Activated naive CD8-positive, alpha-beta T cell treated with anti-CD3 and anti-CD28 coated beads, Interleukin-2, amount 10 ng/mL, durations not matched to agents 7 days and 5 days (primary cell): ENCODE measurements around the gene INMT. TPM values are rescaled to one million over a fixed set of nuclear protein-coding genes. Genes with fewer than 3 reads are reported as not detected.
A peak's percentile ranks its signal among the peaks of the same experiment; 100 is the strongest.

Experiments
- ATAC-seq: fragments of 150-1000 bp; cut with Tn5 transposase; one replicate; pipeline ENCODE4 v1.10.0; 2021; ENCODE audit warnings: low read depth, moderate library complexity
- POLR2A ChIA-PET: fragments of 350-600 bp; sonication (Branson Sonifier 250); formaldehyde crosslinking; loops from one replicate; lab custom pipeline; 2021; ENCODE audit warnings: antibody characterized with exemption; lab: Charles Lee
- DNase-seq: peaks from one replicate; pipeline ENCODE4 v3.0.0; 2021
- H3K27ac Mint-ChIP-seq: one replicate; pipeline ENCODE4 v1.8.0; 2022; ENCODE audit warnings: mild to moderate bottlenecking, mixed read lengths
- H3K27me3 Mint-ChIP-seq: one replicate; pipeline ENCODE4 v1.8.0; 2022; ENCODE audit warnings: mild to moderate bottlenecking, moderate library complexity, mixed read lengths
- H3K36me3 Mint-ChIP-seq: one replicate; pipeline ENCODE4 v1.8.0; 2021; ENCODE audit warnings: mild to moderate bottlenecking, mixed read lengths
- H3K4me1 Mint-ChIP-seq: one replicate; pipeline ENCODE4 v1.8.0; 2021; ENCODE audit warnings: mixed read lengths
- H3K4me3 Mint-ChIP-seq: one replicate; pipeline ENCODE4 v1.8.0; 2022; ENCODE audit warnings: mild to moderate bottlenecking, moderate library complexity, mixed read lengths
- H3K9me3 Mint-ChIP-seq: one replicate; pipeline ENCODE4 v1.8.0; 2021; ENCODE audit warnings: mixed read lengths
- total RNA-seq, 2 experiments: library from RNA; stranded (reverse); gene quantifications; one replicate each; pipeline ENCODE4 v1.2.3, GENCODE V29; 2021

INMT gene
- total RNA-seq, 2 experiments from 2014 or later: 0.30 to 0.37 TPM

- no peak for ATAC-seq
- no peak for DNase-seq
- H3K27me3 Mint-ChIP-seq: peaks cover 11% of the 10 kb centered on the region
- no peak overlapping the region for H3K4me3 Mint-ChIP-seq
- H3K27ac Mint-ChIP-seq: no peak overlapping the region
- no peaks in the 10 kb centered on the region for H3K36me3 Mint-ChIP-seq
- no peaks in the 10 kb centered on the region for H3K9me3 Mint-ChIP-seq
- POLR2A ChIA-PET: no interaction called here
- no peaks in the 10 kb centered on the region for H3K4me1 Mint-ChIP-seq
These were observed 13.5 kb downstream of the INMT start for GRCh38 chr7:30765408-30765807.

GRCh38 chr7:30770845-30771173, 18.9 kb downstream of the INMT start:
- Mint-ChIP-seq H3K27ac (no peak overlapping the region), H3K27me3 (peaks cover 4% of the 10 kb centered on the region), H3K9me3 (no peaks in the 10 kb centered on the region), H3K4me1 (peaks cover 4% of the 10 kb centered on the region), H3K36me3 (no peaks in the 10 kb centered on the region), H3K4me3 (peak overlapping the region; percentile 90)
- ATAC-seq (no peak), DNase-seq (no peak)
- POLR2A ChIA-PET: no interaction called here

- peak within 1 kb of the TSS; percentile 90 for H3K4me3 Mint-ChIP-seq
- H3K4me1 Mint-ChIP-seq: peaks cover 4% of the 10 kb centered on the region
- H3K9me3 Mint-ChIP-seq: no peaks in the 10 kb centered on the region
- H3K36me3 Mint-ChIP-seq: no peaks in the 10 kb centered on the region
- H3K27ac Mint-ChIP-seq: peak within 1 kb of the TSS; percentile 85
- ATAC-seq: peak; percentile 92
- H3K27me3 Mint-ChIP-seq: peaks cover 4% of the 10 kb centered on the region
- POLR2A ChIA-PET: interaction anchor here (0.9 kb wide), 1 partner anchor 458 kb away, joined by 3 read pairs; no protein-coding TSS in a partner anchor
- DNase-seq: peak; percentile 76
These were observed 19.4 kb downstream of the INMT start, which contains the start of gene MINDY4 for GRCh38 chr7:30771174-30771879. Gene MINDY4, plus strand, starts transcription at chr7:30771417. Its CDS starts 77 bp downstream, at chr7:30771494.

DNA sequence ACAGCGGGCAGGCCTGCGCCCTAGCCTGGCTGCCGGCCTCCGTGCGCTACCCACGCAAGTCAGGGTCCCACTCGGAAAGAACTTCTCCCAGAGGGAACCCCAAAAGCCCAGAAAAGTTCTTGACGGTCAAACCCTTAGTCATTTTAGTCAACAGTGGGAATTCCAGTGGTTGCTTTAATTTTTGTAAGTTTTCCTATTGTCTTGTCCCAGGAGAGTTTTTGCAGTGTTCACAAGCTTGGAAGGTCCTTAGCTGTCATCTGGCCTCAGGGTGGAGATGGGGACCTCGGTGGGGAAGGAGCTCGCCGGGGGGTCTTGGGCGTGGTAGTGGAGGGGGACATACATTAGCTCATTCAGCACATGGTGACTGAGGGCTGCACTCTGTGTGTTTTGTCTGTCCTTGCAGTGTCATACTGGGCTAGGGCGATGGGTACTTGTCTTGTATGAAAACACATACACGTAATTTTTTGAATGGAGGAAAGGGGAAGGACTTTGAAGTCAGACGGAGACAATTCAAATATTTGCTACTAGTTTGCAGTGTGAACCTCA, 20.0 kb downstream of the INMT start:
- Mint-ChIP-seq H3K4me1 (peaks cover 4% of the 10 kb centered on the region), H3K9me3 (no peaks in the 10 kb centered on the region), H3K36me3 (no peaks in the 10 kb centered on the region), H3K27ac (peak overlapping the region; percentile 85), H3K4me3 (peak overlapping the region; percentile 90), H3K27me3 (peaks cover 4% of the 10 kb centered on the region)
- POLR2A ChIA-PET: interaction anchor here (0.9 kb wide), 1 partner anchor 459 kb away, joined by 3 read pairs; no protein-coding TSS in a partner anchor
- DNase-seq (no peak), ATAC-seq (peak; percentile 11)

DNA sequence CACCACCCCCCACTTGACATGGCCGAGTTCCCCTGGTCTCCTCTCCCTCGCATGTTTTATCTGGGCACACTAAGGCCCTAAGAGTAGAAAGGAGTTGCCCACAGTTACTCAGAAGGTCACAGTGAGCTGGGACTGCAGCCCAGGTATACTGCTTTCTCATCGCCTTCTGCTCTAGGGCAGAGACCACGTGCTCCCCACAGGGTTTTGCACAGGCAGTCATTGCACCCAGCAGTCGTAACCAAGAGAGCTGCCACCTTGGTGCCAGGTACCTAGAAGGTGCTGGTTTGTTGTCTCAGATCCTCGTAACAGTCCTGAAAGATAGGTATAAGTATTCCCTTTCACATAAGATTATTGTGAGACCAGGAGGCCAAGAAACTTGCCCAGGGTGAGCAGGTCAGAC, 21.0 kb downstream of the INMT start:
- POLR2A ChIA-PET: no interaction called here

DNA sequence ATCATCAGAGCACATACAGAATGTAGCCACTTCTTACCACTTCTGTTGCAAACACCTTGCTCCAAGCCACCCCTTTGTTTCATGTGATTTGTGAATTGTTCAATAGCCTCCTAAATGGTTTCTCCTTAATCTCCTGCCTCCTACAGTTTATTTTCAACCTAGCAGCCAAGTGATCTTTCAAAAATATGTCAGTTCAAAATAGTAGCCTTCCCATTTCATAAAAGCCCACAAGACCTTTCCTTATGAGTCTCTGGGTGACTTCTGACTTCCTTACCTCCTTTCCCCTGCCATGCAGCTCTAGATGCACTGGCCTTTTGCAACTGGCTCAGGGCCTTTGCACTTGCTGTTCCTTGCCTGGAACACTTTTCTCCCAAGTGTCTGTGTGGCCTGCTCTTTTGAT, 24.1 kb downstream of the INMT start:
- Mint-ChIP-seq H3K4me3 (no peak overlapping the region), H3K27me3 (peaks cover 2% of the 10 kb centered on the region), H3K27ac (no peak overlapping the region), H3K36me3 (no peaks in the 10 kb centered on the region), H3K4me1 (peaks cover 4% of the 10 kb centered on the region), H3K9me3 (no peaks in the 10 kb centered on the region)
- ATAC-seq: no peak
- POLR2A ChIA-PET: no interaction called here
- DNase-seq: no peak

More for the DNA sequence above, 21.0 kb downstream of the INMT start:
- Mint-ChIP-seq H3K4me3 (no peak overlapping the region), H3K27ac (no peak overlapping the region), H3K27me3 (peaks cover 6% of the 10 kb centered on the region), H3K4me1 (peaks cover 4% of the 10 kb centered on the region), H3K9me3 (no peaks in the 10 kb centered on the region), H3K36me3 (no peaks in the 10 kb centered on the region)
- DNase-seq: no peak
- no peak for ATAC-seq

DNA sequence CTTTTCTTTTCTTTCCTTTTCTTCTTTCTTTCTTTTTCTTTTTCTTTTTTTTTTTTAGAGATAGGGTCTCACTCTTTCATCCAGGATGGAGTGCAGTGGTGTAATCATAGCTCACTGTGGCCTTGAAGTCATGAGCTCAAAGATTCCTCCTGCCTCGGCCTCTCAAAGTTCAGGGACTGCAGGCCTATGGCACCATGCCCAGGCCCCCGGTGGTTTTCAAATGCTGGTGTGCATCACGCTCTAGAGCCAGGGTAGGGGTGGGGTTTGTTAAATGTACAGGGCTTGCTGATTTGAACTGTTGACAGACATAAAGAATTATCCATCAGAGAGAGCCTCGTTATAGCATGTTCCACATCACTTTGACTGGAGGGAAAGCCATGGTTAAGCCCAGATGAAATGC, 25.0 kb downstream of the INMT start:
- ATAC-seq: no peak
- H3K4me1 Mint-ChIP-seq: peaks cover 3% of the 10 kb centered on the region
- no peaks in the 10 kb centered on the region for H3K9me3 Mint-ChIP-seq
- no peak for DNase-seq
- no peak overlapping the region for H3K4me3 Mint-ChIP-seq
- peaks cover 2% of the 10 kb centered on the region for H3K27me3 Mint-ChIP-seq
- H3K27ac Mint-ChIP-seq: no peak overlapping the region
- no peaks in the 10 kb centered on the region for H3K36me3 Mint-ChIP-seq
- POLR2A ChIA-PET: no interaction called here

GRCh38 chr7:30778255-30779025, 26.5 kb downstream of the INMT start:
- ATAC-seq (no peak), DNase-seq (no peak)
- no peak overlapping the region for H3K27ac Mint-ChIP-seq
- no peaks in the 10 kb centered on the region for H3K4me1 Mint-ChIP-seq
- H3K9me3 Mint-ChIP-seq: no peaks in the 10 kb centered on the region
- POLR2A ChIA-PET: no interaction called here
- H3K36me3 Mint-ChIP-seq: peaks cover under 1% of the 10 kb centered on the region
- H3K4me3 Mint-ChIP-seq: no peak overlapping the region
- peaks cover 2% of the 10 kb centered on the region for H3K27me3 Mint-ChIP-seq

GRCh38 chr7:30779574-30779973, 27.6 kb downstream of the INMT start:
- H3K9me3 Mint-ChIP-seq: no peaks in the 10 kb centered on the region
- POLR2A ChIA-PET: no interaction called here
- ATAC-seq (no peak), DNase-seq (no peak)
- H3K36me3 Mint-ChIP-seq: peaks cover 2% of the 10 kb centered on the region
- H3K4me3 Mint-ChIP-seq: no peak overlapping the region
- H3K27me3 Mint-ChIP-seq: peaks cover 2% of the 10 kb centered on the region
- no peaks in the 10 kb centered on the region for H3K4me1 Mint-ChIP-seq
- no peak overlapping the region for H3K27ac Mint-ChIP-seq

- POLR2A ChIA-PET: no interaction called here
- H3K36me3 Mint-ChIP-seq: peaks cover 2% of the 10 kb centered on the region
- H3K27me3 Mint-ChIP-seq: peaks cover 2% of the 10 kb centered on the region
- no peaks in the 10 kb centered on the region for H3K9me3 Mint-ChIP-seq
- ATAC-seq: no peak
- peaks cover 2% of the 10 kb centered on the region for H3K4me1 Mint-ChIP-seq
- no peak for DNase-seq
- no peak overlapping the region for H3K4me3 Mint-ChIP-seq
- no peak overlapping the region for H3K27ac Mint-ChIP-seq
These were observed 29.0 kb downstream of the INMT start for GRCh38 chr7:30780941-30781340.

DNA sequence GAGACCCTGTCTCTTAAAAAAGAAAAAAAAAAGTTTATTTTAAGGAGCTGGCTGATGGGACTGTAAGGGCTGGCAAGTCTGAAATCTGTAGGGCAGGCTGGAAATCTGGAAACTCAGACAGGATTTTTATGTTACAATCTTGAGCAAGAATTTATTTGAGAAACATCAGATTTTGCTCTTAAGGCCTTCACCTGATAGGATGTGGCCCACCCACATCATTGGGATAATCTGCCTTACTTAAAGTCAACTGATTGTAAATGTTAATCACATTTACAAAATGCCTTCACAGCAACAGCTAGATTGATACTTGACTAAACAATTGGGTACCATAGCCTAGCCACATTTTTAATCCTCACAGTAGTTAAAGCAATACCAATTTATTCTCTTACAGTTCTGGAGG, 30.8 kb downstream of the INMT start:
- Mint-ChIP-seq H3K27ac (no peak overlapping the region), H3K36me3 (peaks cover 2% of the 10 kb centered on the region), H3K9me3 (no peaks in the 10 kb centered on the region), H3K4me1 (peaks cover 2% of the 10 kb centered on the region), H3K4me3 (no peak overlapping the region), H3K27me3 (no peaks in the 10 kb centered on the region)
- POLR2A ChIA-PET: no interaction called here
- no peak for ATAC-seq
- DNase-seq: no peak

GRCh38 chr7:30785786-30786185, 33.9 kb downstream of the INMT start:
- H3K9me3 Mint-ChIP-seq: no peaks in the 10 kb centered on the region

GRCh38 chr7:30787486-30787885, 35.6 kb downstream of the INMT start:
- no peak for ATAC-seq
- Mint-ChIP-seq H3K9me3 (no peaks in the 10 kb centered on the region), H3K4me3 (no peak overlapping the region), H3K27ac (no peak overlapping the region), H3K4me1 (peaks cover 2% of the 10 kb centered on the region), H3K27me3 (no peaks in the 10 kb centered on the region), H3K36me3 (peaks cover 2% of the 10 kb centered on the region)
- POLR2A ChIA-PET: no interaction called here
- DNase-seq: no peak

More at GRCh38 chr7:30785786-30786185, 33.9 kb downstream of the INMT start:
- POLR2A ChIA-PET: no interaction called here
- Mint-ChIP-seq H3K4me1 (peaks cover 2% of the 10 kb centered on the region), H3K27me3 (no peaks in the 10 kb centered on the region), H3K36me3 (peaks cover 2% of the 10 kb centered on the region), H3K4me3 (no peak overlapping the region), H3K27ac (no peak overlapping the region)
- DNase-seq (no peak), ATAC-seq (no peak)
